C1 segment of cervical spinal cord (tissue), 14 donors: ENCODE measurements around the gene BCAT1.
"Not testable (repeated sequence)": the region's sequence is repeated elsewhere in the genome, so short reads cannot be mapped to it uniquely, and the experiment has no call there.

Experiments used
- DNase-seq, 14 donors: peaks; one replicate each; lab custom pipeline; 2025; lab: John Stamatoyannopoulos, UW

The BCAT1 gene

GRCh38 chr12:24814379-24815113 is 134.4 kb downstream of the BCAT1 start:
- no peak for DNase-seq

- DNase-seq, result no peak
These were observed 138.5 kb downstream of the BCAT1 start for GRCh38 chr12:24810378-24810777.

- DNase-seq, result not testable (repeated sequence)
These were observed 139.6 kb downstream of the BCAT1 start for GRCh38 chr12:24809306-24809705.

- no peak for DNase-seq
These were observed 140.2 kb downstream of the BCAT1 start for GRCh38 chr12:24808651-24809050.

- no peak for DNase-seq
These were observed 142.5 kb downstream of the BCAT1 start for GRCh38 chr12:24806386-24806785.

- no peak for DNase-seq
These were observed 145.3 kb downstream of the BCAT1 start for GRCh38 chr12:24803430-24804245.

- DNase-seq, result no peak
These were observed 150.6 kb downstream of the BCAT1 start for GRCh38 chr12:24798335-24798734.

GRCh38 chr12:24797901-24798300 is 151.0 kb downstream of the BCAT1 start:
- no peak for DNase-seq

GRCh38 chr12:24796876-24797275 is 152.0 kb downstream of the BCAT1 start:
- no peak for DNase-seq

GRCh38 chr12:24795699-24796347 is 153.1 kb downstream of the BCAT1 start:
- DNase-seq, result no peak

- no peak for DNase-seq
These were observed 157.3 kb downstream of the BCAT1 start for GRCh38 chr12:24791622-24792021.

- no peak for DNase-seq
These were observed 160.0 kb downstream of the BCAT1 start for GRCh38 chr12:24788886-24789285.

- DNase-seq, result no peak
These were observed 168.1 kb downstream of the BCAT1 start for GRCh38 chr12:24780697-24781368.

- DNase-seq, result no peak
These were observed 170.2 kb downstream of the BCAT1 start for GRCh38 chr12:24778486-24779304.

GRCh38 chr12:24777359-24777758 is 171.5 kb downstream of the BCAT1 start:
- DNase-seq, result no peak

GRCh38 chr12:24776861-24777260 is 172.0 kb downstream of the BCAT1 start:
- no peak for DNase-seq

- DNase-seq, result no peak
These were observed 173.8 kb downstream of the BCAT1 start for GRCh38 chr12:24775073-24775472.

- DNase-seq, result no peak
These were observed 174.9 kb downstream of the BCAT1 start for GRCh38 chr12:24773996-24774395.

GRCh38 chr12:24772813-24773212 is 176.1 kb downstream of the BCAT1 start:
- no peak for DNase-seq

GRCh38 chr12:24770821-24771220 is 178.1 kb downstream of the BCAT1 start:
- no peak for DNase-seq

GRCh38 chr12:24770334-24770733 is 178.6 kb downstream of the BCAT1 start:
- no peak for DNase-seq
